ENCODE data around the gene HOATZ. TPM values are rescaled to one million over a fixed set of nuclear protein-coding genes. Genes with fewer than 3 reads are reported as not detected.

Gene HOATZ
- polyA plus RNA-seq, 1 of the 3 experiments (the other 2 are of a cell fraction) = 4.9 TPM

DNA sequence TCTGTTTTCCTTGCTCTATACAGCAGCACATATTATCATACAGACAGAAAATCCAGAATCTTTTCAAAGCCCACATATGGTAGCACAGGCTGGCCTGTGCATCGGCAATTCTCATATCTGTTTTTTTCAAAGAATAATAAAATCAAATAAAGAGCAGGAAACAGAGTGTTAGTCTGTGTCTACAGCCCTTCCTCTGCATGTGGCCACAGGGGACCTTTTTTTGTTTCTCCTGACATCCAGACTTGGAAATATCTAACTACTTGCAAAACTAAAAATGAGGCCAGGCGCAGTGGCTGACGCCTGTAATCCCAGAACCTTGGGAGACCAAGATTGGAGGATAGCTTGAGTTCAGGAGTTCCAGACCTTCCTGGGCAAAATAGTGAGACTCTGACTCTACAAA is 46.2 kb downstream of the HOATZ start (continued):
- TF ChIP-seq SMC3 (IDR thresholded peaks at IDR 0.05; ENCODE audit: low read depth, low read length) (no peak), RAD21 (IDR thresholded peaks at IDR 0.05; ENCODE audit: low read length) (no peak)

DNA sequence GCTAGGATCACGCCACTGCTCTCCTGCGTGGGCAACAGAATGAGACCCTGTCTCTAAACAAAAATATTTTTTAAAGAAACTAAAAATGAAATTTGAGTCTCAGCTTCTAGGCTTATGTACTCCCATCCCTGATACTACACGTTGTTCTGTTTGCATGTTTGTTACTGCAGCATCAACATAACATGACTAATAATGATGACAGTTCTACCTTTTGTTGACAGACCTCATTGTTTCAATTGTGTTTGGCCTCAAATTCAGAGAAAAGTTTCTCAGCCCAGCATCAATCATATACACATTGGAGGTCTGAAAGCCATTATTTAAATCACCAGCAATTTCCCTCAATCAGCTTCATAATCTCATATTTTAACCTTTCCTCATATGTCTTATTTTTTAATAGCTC is 46.7 kb downstream of the HOATZ start:
- no peak overlapping the region for H3K4me3 ChIP-seq (ENCODE audit: low read depth in 2 of 2, low read length in 1 of 2)
- POLR2A ChIA-PET = interaction anchor here (0.6 kb wide), 1 partner anchor 12 kb away, joined by 3 read pairs; no protein-coding TSS in a partner anchor
- H4K20me1 ChIP-seq (ENCODE audit: insufficient read depth) = no peaks in the 10 kb centered on the region
- 0 out of 2 replicates have a peak overlapping the region, but pooled peaks have one; percentile 20 for H3K4me2 ChIP-seq
- peak overlapping the region; percentile 41; the same call in 1 of the 2 replicates for H3K9ac ChIP-seq
- H3K36me3 ChIP-seq (replicated peaks in 1 of 2; ENCODE audit: control insufficient read depth in 1 of 2, insufficient read depth in 2 of 2, low read length in 1 of 2) = peaks cover 26 to 55% of the 10 kb centered on the region in 2 experiments
- H3K9me3 ChIP-seq = no peaks in the 10 kb centered on the region
- 85% methylated on average over 3 of the region's 3 CpGs for WGBS (ENCODE audit: low lambda C conversion rate)
- H3K4me1 ChIP-seq (ENCODE audit: control insufficient read depth in 1 of 2, insufficient read depth in 2 of 2, low read depth in 1 of 2, low read length in 1 of 2) = peaks cover 16 to 43% of the 10 kb centered on the region in 2 experiments
- H2AFZ ChIP-seq (ENCODE audit: low read depth) = no peak overlapping the region
- peak overlapping the region; percentile 76 to 97; a peak in 3 of 4 replicates for H3K27ac ChIP-seq (ENCODE audit: low read depth in 2 of 2, low read length in 1 of 2)
- H3K79me2 ChIP-seq (ENCODE audit: insufficient read depth) = peaks cover 14% of the 10 kb centered on the region; the same call in 1 of the 2 replicates
- peak; percentile 7; the same call in 1 of the 2 replicates for TF ChIP-seq PBX3 (IDR thresholded peaks at IDR 0.05)
- TF ChIP-seq NFIC (IDR thresholded peaks at IDR 0.05; ENCODE audit: borderline replicate concordance) = no peak
- H3K27me3 ChIP-seq (ENCODE audit: insufficient read depth) = no peaks in the 10 kb centered on the region
- H3K9me2 ChIP-seq = no peaks in the 10 kb centered on the region
- DNase-seq = no peak
- CTCF ChIA-PET = interaction anchor here (1.0 to 3.3 kb wide), 8 partner anchors 9 to 281 kb away, joined by 3 to 8 read pairs (median 4); no protein-coding TSS in a partner anchor
- peaks cover 88% of the 10 kb centered on the region for H3F3A ChIP-seq (replicated peaks; ENCODE audit: insufficient read depth)

GRCh38 chr11:111561791-111562325 is 47.3 kb downstream of the HOATZ start:
- H3K4me3 ChIP-seq (ENCODE audit: low read depth in 2 of 2, low read length in 1 of 2) = no peak overlapping the region
- no peak for DNase-seq
- H3F3A ChIP-seq (replicated peaks; ENCODE audit: insufficient read depth) = peaks cover 83% of the 10 kb centered on the region
- H3K36me3 ChIP-seq (replicated peaks in 1 of 2; ENCODE audit: control insufficient read depth in 1 of 2, insufficient read depth in 2 of 2, low read length in 1 of 2) = peaks cover 23 to 51% of the 10 kb centered on the region in 2 experiments
- CTCF ChIA-PET = interaction anchor here (1.0 to 3.3 kb wide), 7 partner anchors 10 to 279 kb away, joined by 3 to 9 read pairs (median 7); no protein-coding TSS in a partner anchor
- H3K79me2 ChIP-seq (ENCODE audit: insufficient read depth) = peaks cover 14% of the 10 kb centered on the region; the same call in 1 of the 2 replicates
- no peak overlapping the region for H2AFZ ChIP-seq (ENCODE audit: low read depth)
- H3K27ac ChIP-seq (ENCODE audit: low read depth in 2 of 2, low read length in 1 of 2) = peak overlapping the region; percentile 76 to 97; a peak in 3 of 4 replicates
- H3K9me2 ChIP-seq = no peaks in the 10 kb centered on the region
- H3K4me2 ChIP-seq = 0 out of 2 replicates have a peak overlapping the region, but pooled peaks have one; percentile 20
- H4K20me1 ChIP-seq (ENCODE audit: insufficient read depth) = no peaks in the 10 kb centered on the region
- 32% methylated on average over 3 of the region's 3 CpGs for WGBS (ENCODE audit: low lambda C conversion rate)
- H3K4me1 ChIP-seq (ENCODE audit: control insufficient read depth in 1 of 2, insufficient read depth in 2 of 2, low read depth in 1 of 2, low read length in 1 of 2) = peaks cover 16 to 38% of the 10 kb centered on the region in 2 experiments
- POLR2A ChIA-PET = interaction anchor here (0.6 kb wide), 1 partner anchor 13 kb away, joined by 3 read pairs; no protein-coding TSS in a partner anchor
- no peaks in the 10 kb centered on the region for H3K27me3 ChIP-seq (ENCODE audit: insufficient read depth)
- H3K9ac ChIP-seq = peak overlapping the region; percentile 41; the same call in 1 of the 2 replicates
- H3K9me3 ChIP-seq = no peaks in the 10 kb centered on the region
- TF ChIP-seq RFX5 (IDR thresholded peaks at IDR 0.05; ENCODE audit: low read length) = no peak
- TF ChIP-seq TAF1 (IDR thresholded peaks at IDR 0.05; ENCODE audit: borderline replicate concordance, low read depth, low read length) = no peak
- TF ChIP-seq JUND (IDR thresholded peaks at IDR 0.05) = peak; percentile 13; the same call in 1 of the 2 replicates
- TF ChIP-seq USF1 (IDR thresholded peaks at IDR 0.05; ENCODE audit: borderline replicate concordance, low read depth) = no peak
- no peak for TF ChIP-seq RAD21 (IDR thresholded peaks at IDR 0.05; ENCODE audit: low read length)
- TF ChIP-seq, protein P1, sequence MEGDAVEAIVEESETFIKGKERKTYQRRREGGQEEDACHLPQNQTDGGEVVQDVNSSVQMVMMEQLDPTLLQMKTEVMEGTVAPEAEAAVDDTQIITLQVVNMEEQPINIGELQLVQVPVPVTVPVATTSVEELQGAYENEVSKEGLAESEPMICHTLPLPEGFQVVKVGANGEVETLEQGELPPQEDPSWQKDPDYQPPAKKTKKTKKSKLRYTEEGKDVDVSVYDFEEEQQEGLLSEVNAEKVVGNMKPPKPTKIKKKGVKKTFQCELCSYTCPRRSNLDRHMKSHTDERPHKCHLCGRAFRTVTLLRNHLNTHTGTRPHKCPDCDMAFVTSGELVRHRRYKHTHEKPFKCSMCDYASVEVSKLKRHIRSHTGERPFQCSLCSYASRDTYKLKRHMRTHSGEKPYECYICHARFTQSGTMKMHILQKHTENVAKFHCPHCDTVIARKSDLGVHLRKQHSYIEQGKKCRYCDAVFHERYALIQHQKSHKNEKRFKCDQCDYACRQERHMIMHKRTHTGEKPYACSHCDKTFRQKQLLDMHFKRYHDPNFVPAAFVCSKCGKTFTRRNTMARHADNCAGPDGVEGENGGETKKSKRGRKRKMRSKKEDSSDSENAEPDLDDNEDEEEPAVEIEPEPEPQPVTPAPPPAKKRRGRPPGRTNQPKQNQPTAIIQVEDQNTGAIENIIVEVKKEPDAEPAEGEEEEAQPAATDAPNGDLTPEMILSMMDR (IDR thresholded peaks at IDR 0.05) = no peak
- no peak for TF ChIP-seq FOXM1 (IDR thresholded peaks at IDR 0.05; ENCODE audit: low read depth)
- TF ChIP-seq TCF12 (IDR thresholded peaks at IDR 0.05) = peak; percentile 54
- no peak for TF ChIP-seq GABPA (IDR thresholded peaks at IDR 0.05; ENCODE audit: low read depth)
- no peak for TF ChIP-seq ELF1 (IDR thresholded peaks at IDR 0.05)
- peak; percentile 40; the same call in 1 of the 2 replicates for TF ChIP-seq PBX3 (IDR thresholded peaks at IDR 0.05)
- TF ChIP-seq POLR2AphosphoS5 (IDR thresholded peaks at IDR 0.05; ENCODE audit: low read depth, low read length) = peak; percentile 11; the same call in 1 of the 2 replicates
- TF ChIP-seq RCOR1 (IDR thresholded peaks at IDR 0.05; ENCODE audit: low read length) = no peak
- peak in 1 of 2 experiments; percentile 83; a peak in 2 of 4 replicates for TF ChIP-seq EP300 (IDR thresholded peaks at IDR 0.05; ENCODE audit: borderline replicate concordance in 1 of 2, low read depth in 1 of 2, low read length in 1 of 2)
- peak; percentile 46 for TF ChIP-seq NFIC (IDR thresholded peaks at IDR 0.05; ENCODE audit: borderline replicate concordance)
- TF ChIP-seq FOSL2 (IDR thresholded peaks at IDR 0.05; ENCODE audit: borderline replicate concordance, low read depth) = peak; percentile 64; the same call in 1 of the 2 replicates
- TF ChIP-seq, protein P2, sequence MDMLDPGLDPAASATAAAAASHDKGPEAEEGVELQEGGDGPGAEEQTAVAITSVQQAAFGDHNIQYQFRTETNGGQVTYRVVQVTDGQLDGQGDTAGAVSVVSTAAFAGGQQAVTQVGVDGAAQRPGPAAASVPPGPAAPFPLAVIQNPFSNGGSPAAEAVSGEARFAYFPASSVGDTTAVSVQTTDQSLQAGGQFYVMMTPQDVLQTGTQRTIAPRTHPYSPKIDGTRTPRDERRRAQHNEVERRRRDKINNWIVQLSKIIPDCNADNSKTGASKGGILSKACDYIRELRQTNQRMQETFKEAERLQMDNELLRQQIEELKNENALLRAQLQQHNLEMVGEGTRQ (IDR thresholded peaks at IDR 0.05; ENCODE audit: borderline replicate concordance, low read depth, low read length) = no peak

All from SK-N-SH (cell line).